ENCODE data around the gene CACNB4.

Gene CACNB4

GRCh38 chr2:152062125-152063091 lies 36.4 kb downstream of the CACNB4 start:
- TF ChIP-seq CTCF (IDR thresholded peaks at IDR 0.05; ENCODE audit: low read depth, low read length, missing control alignments), result no peak
- H3K4me3 ChIP-seq (ENCODE audit: low read depth, low read length), result no peak overlapping the region
- in situ Hi-C loops (cut with HindIII; ENCODE audit: low sequenced_read_pairs), result no loop called here
- DNase-seq (ENCODE audit: low read depth), result no peak

GRCh38 chr2:152061383-152061782 lies 37.5 kb downstream of the CACNB4 start:
- in situ Hi-C loops (cut with HindIII; ENCODE audit: low sequenced_read_pairs), result no loop called here
- DNase-seq (ENCODE audit: low read depth), result no peak
- H3K4me3 ChIP-seq (ENCODE audit: low read depth, low read length), result no peak overlapping the region
- no peak for TF ChIP-seq CTCF (IDR thresholded peaks at IDR 0.05; ENCODE audit: low read depth, low read length, missing control alignments)

GRCh38 chr2:152058655-152059054 lies 40.2 kb downstream of the CACNB4 start:
- no peak for DNase-seq (ENCODE audit: low read depth)
- TF ChIP-seq CTCF (IDR thresholded peaks at IDR 0.05; ENCODE audit: low read depth, low read length, missing control alignments), result no peak
- H3K4me3 ChIP-seq (ENCODE audit: low read depth, low read length), result no peak overlapping the region
- in situ Hi-C loops (cut with HindIII; ENCODE audit: low sequenced_read_pairs), result no loop called here

- TF ChIP-seq CTCF (IDR thresholded peaks at IDR 0.05; ENCODE audit: low read depth, low read length, missing control alignments), result no peak
- H3K4me3 ChIP-seq (ENCODE audit: low read depth, low read length), result no peak overlapping the region
- in situ Hi-C loops (cut with HindIII; ENCODE audit: low sequenced_read_pairs), result no loop called here
- no peak for DNase-seq (ENCODE audit: low read depth)
These were observed 42.4 kb downstream of the CACNB4 start for GRCh38 chr2:152056418-152056817.

GRCh38 chr2:152055366-152056108 lies 43.3 kb downstream of the CACNB4 start:
- H3K4me3 ChIP-seq (ENCODE audit: low read depth, low read length), result no peak overlapping the region
- in situ Hi-C loops (cut with HindIII; ENCODE audit: low sequenced_read_pairs), result no loop called here
- DNase-seq (ENCODE audit: low read depth), result peak; percentile 72
- TF ChIP-seq CTCF (IDR thresholded peaks at IDR 0.05; ENCODE audit: low read depth, low read length, missing control alignments), result no peak

- peak; percentile 17 for TF ChIP-seq CTCF (IDR thresholded peaks at IDR 0.05; ENCODE audit: low read depth, low read length, missing control alignments)
- in situ Hi-C loops (cut with HindIII; ENCODE audit: low sequenced_read_pairs), result no loop called here
- DNase-seq (ENCODE audit: low read depth), result peak; percentile 59
- H3K4me3 ChIP-seq (ENCODE audit: low read depth, low read length), result no peak overlapping the region
These were observed 44.3 kb downstream of the CACNB4 start for GRCh38 chr2:152054593-152054992.
